Right cardiac atrium (tissue), 5 donors: ENCODE results near the gene TEAD1. TPM values are rescaled to one million over a fixed set of nuclear protein-coding genes. Genes with fewer than 3 reads are reported as not detected.

Experiments
- ATAC-seq, 2 donors: fragments of 200-7000 bp; cut with Tn5 transposase; one replicate each; pipeline versions ENCODE4 v1.8.0 to v1.9.1; 2020; ENCODE audit warnings: moderate library complexity in 2 of 2, mild to moderate bottlenecking in 1 of 2
- DNase-seq, 3 donors: peaks; one replicate each; pipeline ENCODE4 v3.0.0-alpha.2; 2020
- H3K27ac ChIP-seq: one replicate; pipeline ENCODE4 v1.5.1; 2013; ENCODE audit warnings: mild to moderate bottlenecking, low read length, control low read depth, moderate library complexity
- H3K27me3 ChIP-seq: one replicate; pipeline ENCODE4 v1.6.1; 2013; ENCODE audit not compliant: control insufficient read depth, insufficient read depth
- H3K4me1 ChIP-seq: one replicate; pipeline ENCODE4 v1.6.1; 2013; ENCODE audit warnings: low read length; ENCODE audit not compliant: control insufficient read depth, insufficient read depth
- H3K4me3 ChIP-seq: one replicate; pipeline ENCODE4 v1.5.1; 2013; ENCODE audit warnings: low read length, control low read depth
- H3K9me3 ChIP-seq: one replicate; pipeline ENCODE4 v1.6.1; 2013; ENCODE audit warnings: low read length; ENCODE audit not compliant: control insufficient read depth
- WGBS: extraction: QIAGEN DNeasy Blood & Tissue Kit; methylation state at CpG from one replicate; pipeline ENCODE4 v1.1.7; 2013; 5-methylcytosine and 5-hydroxymethylcytosine counted together
- intact Hi-C, 4 donors: fragments of 100-400 bp; cut with DNase I; formaldehyde crosslinking; loops; one replicate each; pipeline versions ENCODE4 v1.11.0 to v1.14.0; 2022 to 2023
- polyA plus RNA-seq: library from polyadenylated mRNA; stranded (reverse); fragments of 200-250 nt; gene quantifications from one replicate; pipeline ENCODE4 v1.2.3, GENCODE V29; 2013
- total RNA-seq, 4 donors: library from RNA; stranded (reverse); fragmentation: NEBNext Ultra II Directional; extraction: Animal tissue kit (Norgen Biotek cat#: 25700); gene quantifications; one replicate each; pipeline ENCODE4 v1.2.1, GENCODE V29; 2021
- donor health status: healthy with polysubstance abuse.
- donor health status: DM: no; HTN: yes; CAD: no.
- donor health status: DM: no; HTN: no; CAD: no.
- donor health status: DM: no; HTN: yes; CAD: no; lungs with severe emphysema.
- donor health status: DM: yes; HTN: yes; CAD: no.

The TEAD1 gene
- total and polyA plus RNA-seq, 5 donors: 19.7 to 105 (median 96.5) TPM

DNA sequence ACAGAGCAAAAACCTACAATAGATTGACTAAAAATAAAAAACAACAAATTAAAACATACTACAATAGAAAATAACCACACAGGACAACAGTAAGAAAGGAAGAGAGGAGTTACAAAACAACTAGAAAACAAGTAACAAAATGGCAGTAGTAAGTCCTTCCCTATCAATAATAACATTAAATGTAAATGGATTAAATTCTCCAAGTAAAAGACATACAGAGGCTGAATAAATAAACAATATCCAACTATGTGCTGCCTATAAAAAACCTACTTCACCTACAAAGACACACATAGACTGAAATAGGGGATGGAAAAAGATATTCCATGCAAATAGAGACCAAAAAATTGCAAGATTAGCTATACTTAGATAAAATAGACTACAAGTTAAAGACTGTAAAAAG, 277.9 kb downstream of the TEAD1 start:
- H3K27me3 ChIP-seq: no peaks in the 10 kb centered on the region
- no peaks in the 10 kb centered on the region for H3K9me3 ChIP-seq
- DNase-seq (no peak), ATAC-seq (no peak)
- no peak overlapping the region for H3K4me3 ChIP-seq
- H3K27ac ChIP-seq: no peak overlapping the region
- H3K4me1 ChIP-seq: no peaks in the 10 kb centered on the region
- intact Hi-C loops: no loop called here

DNA sequence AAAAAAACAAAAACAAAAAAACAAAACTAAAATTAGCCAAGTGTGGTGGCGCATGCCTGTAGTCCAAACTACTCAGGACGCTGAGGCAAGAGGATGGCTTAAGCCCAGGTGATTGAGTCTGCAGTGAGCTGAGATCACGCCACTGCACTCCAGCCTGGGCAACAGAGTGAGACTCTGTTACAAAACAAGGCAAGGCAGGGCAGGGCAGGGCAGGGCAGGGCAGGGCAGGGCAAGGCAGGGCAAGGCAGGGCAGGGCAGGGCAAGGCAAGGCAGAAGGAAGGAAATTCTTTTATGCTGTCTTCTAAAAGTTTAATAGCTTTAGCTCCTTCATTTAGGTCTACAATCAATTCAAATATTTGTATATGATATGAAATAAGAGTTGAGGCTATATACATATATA, 284.8 kb downstream of the TEAD1 start:
- no peaks in the 10 kb centered on the region for H3K27me3 ChIP-seq
- H3K9me3 ChIP-seq: no peaks in the 10 kb centered on the region
- DNase-seq: no peak
- no peak for ATAC-seq
- intact Hi-C loops: no loop called here
- H3K4me1 ChIP-seq: no peaks in the 10 kb centered on the region
- H3K27ac ChIP-seq: no peak overlapping the region
- no peak overlapping the region for H3K4me3 ChIP-seq
- WGBS: 86% methylated on average over 3 of the region's 3 CpGs

DNA sequence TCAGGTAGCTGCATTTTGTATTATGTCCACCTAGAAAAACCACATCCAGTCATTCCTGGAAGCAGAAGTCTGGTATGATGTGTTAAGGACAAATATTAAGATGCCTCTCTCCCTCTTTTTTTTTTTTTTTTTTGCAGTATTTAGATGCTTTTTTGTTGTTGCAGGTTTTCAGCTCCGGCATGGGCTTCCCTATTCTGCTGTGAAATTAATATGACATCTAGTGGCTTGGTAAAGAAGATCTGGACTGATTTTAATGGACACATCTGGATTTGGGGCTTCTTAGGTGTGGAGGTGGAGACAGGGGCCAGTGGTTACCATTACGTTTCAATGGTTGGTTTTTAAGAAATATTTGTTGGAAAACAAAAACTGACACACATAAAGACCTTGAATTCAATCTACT, 287.4 kb downstream of the TEAD1 start:
- H3K4me1 ChIP-seq: no peaks in the 10 kb centered on the region
- WGBS: 41% methylated on average over 2 of the region's 2 CpGs
- ATAC-seq (no peak), DNase-seq (no peak)
- intact Hi-C loops: loop anchor here (5.0 to 10.0 kb wide), 3 partner anchors 193 to 383 kb away; no protein-coding TSS in a partner anchor
- H3K9me3 ChIP-seq: no peaks in the 10 kb centered on the region
- H3K4me3 ChIP-seq: no peak overlapping the region
- no peak overlapping the region for H3K27ac ChIP-seq
- no peaks in the 10 kb centered on the region for H3K27me3 ChIP-seq

DNA sequence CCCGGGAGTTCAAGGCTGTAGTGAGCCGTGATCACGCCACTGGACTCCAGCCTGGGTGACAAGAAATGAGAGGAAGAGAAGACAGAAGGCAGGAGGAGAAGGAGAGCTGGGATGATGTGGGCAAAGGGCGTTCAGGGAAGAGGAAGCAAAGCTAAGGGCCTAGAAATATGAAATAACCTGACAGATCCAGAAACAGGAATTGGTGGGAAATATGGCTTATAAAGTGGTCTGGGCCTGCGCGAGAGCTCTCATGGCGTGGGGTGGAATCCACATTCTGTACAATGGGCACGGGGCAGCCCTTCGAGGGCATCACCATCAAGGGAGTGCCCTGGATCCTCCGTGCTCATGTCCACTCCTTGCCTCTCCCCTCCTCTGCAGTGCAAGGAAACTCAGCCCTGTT, 288.1 kb downstream of the TEAD1 start:
- H3K27me3 ChIP-seq: no peaks in the 10 kb centered on the region

DNA sequence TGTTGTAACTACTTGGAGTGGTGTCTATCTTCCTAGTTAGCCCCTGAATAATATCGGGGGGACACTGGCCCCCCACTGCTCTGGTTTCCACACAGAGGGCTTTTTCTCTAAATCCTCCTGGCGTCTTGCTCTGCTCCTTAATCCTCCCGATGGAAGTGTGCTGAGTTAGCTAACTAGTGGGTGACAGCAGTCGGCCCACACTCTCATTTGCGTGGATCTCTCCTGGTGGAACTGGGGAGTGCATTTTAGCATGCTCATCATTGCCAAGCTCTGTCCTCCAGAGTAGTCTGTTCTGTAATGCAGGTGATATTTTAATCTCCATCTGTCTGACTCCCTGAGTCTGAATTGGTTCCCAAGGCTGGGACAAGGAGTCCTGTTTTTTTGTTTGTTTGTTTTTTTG, 288.8 kb downstream of the TEAD1 start:
- H3K27ac ChIP-seq: no peak overlapping the region
- no peaks in the 10 kb centered on the region for H3K4me1 ChIP-seq
- no peak overlapping the region for H3K4me3 ChIP-seq
- WGBS: 80% methylated on average over 5 of the region's 5 CpGs
- intact Hi-C loops: loop anchor here (5.0 to 10.0 kb wide), 3 partner anchors 192 to 382 kb away; no protein-coding TSS in a partner anchor
- H3K27me3 ChIP-seq: no peaks in the 10 kb centered on the region
- no peak for DNase-seq
- no peak for ATAC-seq
- H3K9me3 ChIP-seq: no peaks in the 10 kb centered on the region

More for the DNA sequence above, 288.1 kb downstream of the TEAD1 start:
- ATAC-seq (no peak), DNase-seq (no peak)
- WGBS: 93% methylated on average over 10 of the region's 10 CpGs
- Histone ChIP-seq H3K9me3 (no peaks in the 10 kb centered on the region), H3K4me3 (no peak overlapping the region), H3K27ac (no peak overlapping the region), H3K4me1 (no peaks in the 10 kb centered on the region)
- intact Hi-C loops: loop anchor here (5.0 to 10.0 kb wide), 3 partner anchors 192 to 382 kb away; no protein-coding TSS in a partner anchor

DNA sequence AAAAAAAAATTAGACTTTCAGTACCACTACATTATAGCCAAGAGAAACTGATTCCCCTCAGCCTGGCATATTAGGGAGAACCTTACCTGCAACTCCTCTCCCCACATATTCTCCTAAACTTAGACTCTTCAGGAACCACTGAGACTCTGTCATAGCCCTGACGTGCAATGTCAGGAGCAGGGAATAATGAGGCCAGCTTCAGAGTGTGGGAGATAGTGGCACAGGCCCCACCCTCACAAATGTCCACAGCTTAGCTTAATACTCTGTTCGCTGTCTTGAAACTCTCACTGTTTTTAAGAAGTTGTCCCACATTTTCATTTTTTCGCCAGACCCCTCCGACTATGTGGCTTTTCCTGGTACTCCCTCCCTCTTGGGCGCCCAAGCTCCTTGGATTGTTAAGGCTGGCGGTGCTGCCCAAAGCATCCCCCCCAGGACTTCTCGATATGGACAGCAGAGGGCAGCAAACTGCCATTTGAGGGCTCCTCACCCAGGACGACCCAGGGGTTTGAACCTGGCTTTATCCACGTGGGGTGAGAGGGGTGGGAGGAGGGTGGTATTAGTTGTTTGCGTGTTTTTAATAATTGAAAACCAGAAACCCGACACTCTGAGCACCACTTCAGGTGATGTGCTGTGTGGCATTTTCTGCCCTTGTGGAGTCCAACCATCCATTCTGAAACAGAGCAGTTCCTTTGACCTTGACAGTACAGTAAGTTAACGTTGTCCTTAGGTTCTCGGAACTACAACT, 289.7 kb downstream of the TEAD1 start:
- ATAC-seq: peak; percentile 89 to 94
- 12% methylated on average over 13 of the region's 13 CpGs for WGBS
- intact Hi-C loops: loop anchor here (2.0 to 10.0 kb wide), 4 partner anchors 191 to 381 kb away; no protein-coding TSS in a partner anchor

DNA sequence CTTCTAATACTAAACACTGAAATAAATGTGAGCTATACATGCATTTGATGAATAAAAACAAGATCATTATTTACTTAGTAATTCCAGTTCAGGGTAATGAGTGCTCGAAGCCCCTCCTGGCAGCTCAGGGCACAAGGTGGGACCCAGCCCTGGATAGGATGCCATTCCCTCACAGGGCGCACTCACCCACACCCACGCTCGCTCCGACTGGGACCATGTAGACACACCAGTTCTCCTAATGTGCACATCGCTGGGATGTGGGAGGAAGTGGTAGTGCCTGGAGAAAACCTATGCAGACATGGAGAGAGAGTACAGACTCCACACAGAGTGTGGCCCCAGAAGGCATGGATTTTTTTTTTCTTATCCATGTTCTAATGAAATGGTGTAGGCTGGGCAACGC, 290.4 kb downstream of the TEAD1 start:
- Histone ChIP-seq H3K9me3 (no peaks in the 10 kb centered on the region), H3K4me3 (no peak overlapping the region), H3K27me3 (no peaks in the 10 kb centered on the region), H3K27ac (no peak overlapping the region), H3K4me1 (no peaks in the 10 kb centered on the region)
- 93% methylated on average over 7 of the region's 7 CpGs for WGBS
- no peak for DNase-seq
- intact Hi-C loops: loop anchor here (2.0 to 10.0 kb wide), 4 partner anchors 190 to 380 kb away; no protein-coding TSS in a partner anchor
- peak in 1 of 2 donors; percentile 18 for ATAC-seq

More for the DNA sequence above, 289.7 kb downstream of the TEAD1 start:
- DNase-seq: peak; percentile 68 to 86 (median 81)
- no peak overlapping the region for H3K27ac ChIP-seq
- no peaks in the 10 kb centered on the region for H3K9me3 ChIP-seq
- no peak overlapping the region for H3K4me3 ChIP-seq
- no peaks in the 10 kb centered on the region for H3K4me1 ChIP-seq
- H3K27me3 ChIP-seq: no peaks in the 10 kb centered on the region

DNA sequence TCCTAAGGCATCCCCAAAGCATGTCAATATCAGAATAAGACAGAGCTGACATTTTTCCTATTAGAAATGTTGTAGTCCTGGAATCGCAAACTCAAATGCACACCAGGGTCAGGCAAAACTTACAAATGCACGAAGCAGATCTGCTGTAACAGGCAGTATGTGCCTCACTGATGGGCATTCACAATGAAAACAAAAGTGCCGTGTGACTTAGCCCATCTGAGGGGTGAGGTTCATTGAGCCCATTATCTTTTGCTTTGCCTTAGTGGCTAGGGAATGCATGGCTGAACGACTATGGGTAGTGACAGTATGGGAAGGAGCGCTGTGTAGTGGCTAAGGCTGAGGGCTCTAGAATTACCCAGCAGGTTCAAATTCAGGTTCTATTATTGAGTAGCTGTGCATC, 291.8 kb downstream of the TEAD1 start:
- Histone ChIP-seq H3K9me3 (no peaks in the 10 kb centered on the region), H3K27me3 (no peaks in the 10 kb centered on the region), H3K27ac (no peak overlapping the region), H3K4me3 (no peak overlapping the region), H3K4me1 (no peaks in the 10 kb centered on the region)
- intact Hi-C loops: loop anchor here (5.0 to 10.0 kb wide), 3 partner anchors 189 to 379 kb away; no protein-coding TSS in a partner anchor
- no peak for ATAC-seq
- WGBS: 88% methylated on average over 5 of the region's 5 CpGs
- no peak for DNase-seq

DNA sequence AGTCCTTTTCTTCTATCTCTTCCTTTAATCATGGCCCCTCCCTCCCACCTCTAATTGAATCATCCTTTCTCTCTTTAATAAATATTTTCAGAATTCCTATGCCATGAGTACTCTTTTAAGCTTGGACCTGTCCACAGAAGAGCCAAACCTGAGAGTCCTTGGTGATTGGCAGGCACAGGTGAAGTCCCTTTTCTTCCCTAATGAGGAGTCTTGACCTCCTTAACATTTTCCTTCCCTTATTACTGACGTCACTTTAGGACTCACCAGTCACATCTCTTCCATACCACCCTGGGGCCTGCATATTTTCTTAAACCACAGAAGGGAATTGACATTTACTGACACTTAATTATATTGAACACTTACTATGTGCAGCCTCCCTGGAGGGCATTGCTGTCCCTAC, 293.9 kb downstream of the TEAD1 start:
- Histone ChIP-seq H3K4me3 (no peak overlapping the region), H3K27me3 (no peaks in the 10 kb centered on the region), H3K4me1 (no peaks in the 10 kb centered on the region), H3K27ac (no peak overlapping the region), H3K9me3 (no peaks in the 10 kb centered on the region)
- WGBS: 78% methylated on average over 1 of the region's 1 CpG
- no peak for DNase-seq
- no peak for ATAC-seq
- intact Hi-C loops: loop anchor here (5.0 to 10.0 kb wide), 3 partner anchors 187 to 377 kb away; no protein-coding TSS in a partner anchor

DNA sequence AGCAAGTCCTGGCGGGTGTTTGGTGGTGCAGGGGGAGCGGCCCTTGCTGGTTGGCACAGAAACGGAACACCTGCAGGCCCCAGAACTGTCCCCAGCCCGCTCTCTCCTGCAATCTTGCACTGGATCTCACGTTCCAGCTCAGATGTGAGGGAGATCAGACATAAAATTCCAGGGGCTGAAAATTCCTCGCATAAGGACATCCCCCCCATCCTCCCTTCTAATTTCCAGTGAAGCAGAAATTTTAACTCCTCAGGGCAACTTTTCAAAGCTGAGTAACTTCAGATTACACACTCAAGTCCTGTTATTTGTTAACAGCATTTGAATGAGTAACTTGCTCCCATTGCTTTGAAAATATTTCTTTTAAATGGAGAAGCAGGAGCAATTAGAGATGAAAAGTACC, 294.6 kb downstream of the TEAD1 start:
- H3K27me3 ChIP-seq: no peaks in the 10 kb centered on the region
- H3K9me3 ChIP-seq: no peaks in the 10 kb centered on the region
- ATAC-seq (no peak), DNase-seq (no peak)
- H3K4me3 ChIP-seq: no peak overlapping the region
- intact Hi-C loops: loop anchor here (5.0 to 10.0 kb wide), 3 partner anchors 186 to 376 kb away; no protein-coding TSS in a partner anchor
- no peak overlapping the region for H3K27ac ChIP-seq
- H3K4me1 ChIP-seq: no peaks in the 10 kb centered on the region
- 87% methylated on average over 6 of the region's 6 CpGs for WGBS

DNA sequence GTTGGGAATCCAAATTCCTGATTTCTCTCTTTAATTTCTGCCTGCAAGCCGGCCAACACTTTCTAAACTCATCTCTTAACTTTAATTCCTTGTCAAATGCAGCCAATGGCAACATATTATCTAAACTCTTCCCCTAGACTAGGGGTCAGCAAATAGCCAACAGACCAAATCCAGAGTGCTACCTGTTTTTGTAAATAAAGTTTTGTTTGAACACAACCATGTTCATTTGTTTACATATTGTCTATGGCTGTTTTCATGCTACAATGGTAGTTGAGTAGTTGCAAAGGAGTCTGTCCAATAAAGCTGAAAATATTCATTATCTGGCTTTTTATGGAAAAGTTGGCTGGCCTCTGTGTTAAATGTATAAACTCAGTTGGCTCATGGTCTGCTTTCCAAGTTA, 297.7 kb downstream of the TEAD1 start:
- Histone ChIP-seq H3K27me3 (no peaks in the 10 kb centered on the region), H3K27ac (no peak overlapping the region), H3K9me3 (no peaks in the 10 kb centered on the region), H3K4me1 (no peaks in the 10 kb centered on the region), H3K4me3 (no peak overlapping the region)
- WGBS: 63% methylated on average over 1 of the region's 1 CpG
- intact Hi-C loops: loop anchor here in 1 of 4 donors (10.0 kb wide), 1 partner anchor 373 kb away; no protein-coding TSS in a partner anchor
- ATAC-seq (no peak), DNase-seq (no peak)
